ENCODE data around the gene AP1B1. TPM values are rescaled to one million over a fixed set of nuclear protein-coding genes. Genes with fewer than 3 reads are reported as not detected.

Gene AP1B1
- total RNA-seq, 1 experiment from 2014 or later = 68.1 TPM

GRCh38 chr22:29305836-29306174 is 82.6 kb downstream of the AP1B1 start:
- TF ChIP-seq CTCF (conservative IDR thresholded peaks at IDR 0.05; ENCODE audit: low read depth, low read length) (no peak), EZH2 (IDR thresholded peaks at IDR 0.05; ENCODE audit: borderline replicate concordance, low read depth, low read length, poor library complexity, severe bottlenecking) (no peak)
- no TSS peak for BruUV-seq (replicated peaks)
- Histone ChIP-seq H3K4me1 (ENCODE audit: insufficient read depth, low read length, poor library complexity, severe bottlenecking) (peaks cover 17% of the 10 kb centered on the region), H3K9me3 (ENCODE audit: low read depth, low read length, poor library complexity, severe bottlenecking) (no peaks in the 10 kb centered on the region), H3K36me3 (ENCODE audit: insufficient read depth, low read length, poor library complexity, severe bottlenecking) (no peaks in the 10 kb centered on the region), H3K4me3 (ENCODE audit: low read depth, low read length, poor library complexity, severe bottlenecking) (peak overlapping the region; percentile 60), H3K27me3 (replicated peaks; ENCODE audit: insufficient read depth, low read depth, low read length, poor library complexity) (no peaks in the 10 kb centered on the region), H3K27ac (ENCODE audit: low read depth, low read length, poor library complexity, severe bottlenecking) (no peak overlapping the region)
- ChIA-PET CTCF (interaction anchor here (0.5 kb wide), 1 partner anchor 1890 kb away, joined by 8 read pairs; no protein-coding TSS in a partner anchor), POLR2A (ENCODE audit: low non-redundant PET) (no interaction called here)
- peak; percentile 35 for DNase-seq (ENCODE audit: low spot score)
- intact Hi-C loops (cut with micrococcal nuclease; ENCODE audit: unreplicated experiment) = no loop called here

DNA sequence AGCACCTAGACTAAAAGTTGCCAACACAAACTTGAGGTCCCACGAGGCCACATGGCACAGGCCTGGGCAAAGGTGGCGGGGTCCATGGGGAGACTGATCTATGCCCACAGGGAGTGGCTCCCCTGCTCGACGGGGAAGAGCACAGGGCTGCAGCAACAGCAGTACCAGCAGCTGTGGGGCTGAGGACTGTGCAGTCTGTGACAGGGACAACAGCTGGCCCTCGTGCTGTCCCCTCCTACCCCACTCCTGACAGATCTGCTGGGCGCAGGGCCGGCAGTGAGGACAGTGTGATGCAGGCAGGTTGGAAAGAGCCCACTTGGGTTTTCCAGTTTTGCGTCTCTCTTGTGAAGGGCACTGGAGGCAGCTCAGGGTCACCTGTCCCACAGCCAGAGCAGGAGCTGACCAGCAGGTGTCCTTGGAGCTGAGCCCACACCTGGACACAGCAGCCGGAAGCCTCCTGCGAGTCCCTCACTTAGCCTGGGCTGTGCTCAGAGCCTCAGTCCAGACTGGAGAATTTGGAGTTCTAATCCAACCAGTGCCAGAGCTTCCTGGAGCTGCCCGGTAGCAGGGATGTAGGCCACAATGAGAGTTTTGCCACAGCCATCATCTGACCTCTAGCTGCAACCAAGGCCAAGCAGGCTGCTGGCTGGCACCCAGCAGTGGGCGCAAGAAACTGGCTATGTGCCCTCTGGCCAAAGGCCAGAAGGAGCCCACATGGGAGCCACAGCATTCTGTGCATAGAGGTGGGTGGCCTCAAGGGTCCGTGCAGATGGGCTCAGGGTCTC is 85.5 kb downstream of the AP1B1 start:
- Histone ChIP-seq H3K4me3 (ENCODE audit: low read depth, low read length, poor library complexity, severe bottlenecking) (no peak overlapping the region), H3K4me1 (ENCODE audit: insufficient read depth, low read length, poor library complexity, severe bottlenecking) (peaks cover 6% of the 10 kb centered on the region), H3K36me3 (ENCODE audit: insufficient read depth, low read length, poor library complexity, severe bottlenecking) (peaks cover 16% of the 10 kb centered on the region), H3K9me3 (ENCODE audit: low read depth, low read length, poor library complexity, severe bottlenecking) (no peaks in the 10 kb centered on the region), H3K27me3 (replicated peaks; ENCODE audit: insufficient read depth, low read depth, low read length, poor library complexity) (no peaks in the 10 kb centered on the region), H3K27ac (ENCODE audit: low read depth, low read length, poor library complexity, severe bottlenecking) (no peak overlapping the region)
- BruUV-seq (replicated peaks) = no TSS peak
- ChIA-PET POLR2A (ENCODE audit: low non-redundant PET) (no interaction called here), CTCF (interaction anchor here (0.6 kb wide), 1 partner anchor 18 kb away, joined by 3 read pairs; no protein-coding TSS in a partner anchor)
- DNase-seq (ENCODE audit: low spot score) = no peak
- intact Hi-C loops (cut with micrococcal nuclease; ENCODE audit: unreplicated experiment) = no loop called here
- TF ChIP-seq EZH2 (IDR thresholded peaks at IDR 0.05; ENCODE audit: borderline replicate concordance, low read depth, low read length, poor library complexity, severe bottlenecking) (no peak), CTCF (conservative IDR thresholded peaks at IDR 0.05; ENCODE audit: low read depth, low read length) (no peak)

- Histone ChIP-seq H3K27ac (ENCODE audit: low read depth, low read length, poor library complexity, severe bottlenecking) (no peak overlapping the region), H3K36me3 (ENCODE audit: insufficient read depth, low read length, poor library complexity, severe bottlenecking) (peaks cover 21% of the 10 kb centered on the region), H3K27me3 (replicated peaks; ENCODE audit: insufficient read depth, low read depth, low read length, poor library complexity) (no peaks in the 10 kb centered on the region), H3K9me3 (ENCODE audit: low read depth, low read length, poor library complexity, severe bottlenecking) (no peaks in the 10 kb centered on the region), H3K4me1 (ENCODE audit: insufficient read depth, low read length, poor library complexity, severe bottlenecking) (peaks cover 2% of the 10 kb centered on the region), H3K4me3 (ENCODE audit: low read depth, low read length, poor library complexity, severe bottlenecking) (no peak overlapping the region)
- POLR2A ChIA-PET (ENCODE audit: low non-redundant PET) = no interaction called here
- CTCF ChIA-PET = no interaction called here
- no TSS peak for BruUV-seq (replicated peaks)
- no peak for DNase-seq (ENCODE audit: low spot score)
- TF ChIP-seq CTCF (conservative IDR thresholded peaks at IDR 0.05; ENCODE audit: low read depth, low read length) (no peak), EZH2 (IDR thresholded peaks at IDR 0.05; ENCODE audit: borderline replicate concordance, low read depth, low read length, poor library complexity, severe bottlenecking) (no peak)
- intact Hi-C loops (cut with micrococcal nuclease; ENCODE audit: unreplicated experiment) = no loop called here
Observed at GRCh38 chr22:29302402-29302680, 86.0 kb downstream of the AP1B1 start.
